ENCODE measurements around the gene GALNT14.

- TF ChIP-seq CTCF (IDR thresholded peaks at IDR 0.05), result no peak
- TF ChIP-seq POLR2A (IDR thresholded peaks at IDR 0.05), result no peak
Observed at GRCh38 chr2:31028417-31028816, 109.8 kb downstream of the GALNT14 start.
